GM19238 (cell line): ENCODE measurements around the gene PM20D1.
"Not testable (repeated sequence)": the region's sequence is repeated elsewhere in the genome, so short reads cannot be mapped to it uniquely, and the experiment has no call there.

Source experiments
- DNase-seq: peaks from one replicate; pipeline ENCODE4 v3.0.0; 2011; ENCODE audit warnings: low spot score; ENCODE audit not compliant: insufficient read length

Gene PM20D1

DNA sequence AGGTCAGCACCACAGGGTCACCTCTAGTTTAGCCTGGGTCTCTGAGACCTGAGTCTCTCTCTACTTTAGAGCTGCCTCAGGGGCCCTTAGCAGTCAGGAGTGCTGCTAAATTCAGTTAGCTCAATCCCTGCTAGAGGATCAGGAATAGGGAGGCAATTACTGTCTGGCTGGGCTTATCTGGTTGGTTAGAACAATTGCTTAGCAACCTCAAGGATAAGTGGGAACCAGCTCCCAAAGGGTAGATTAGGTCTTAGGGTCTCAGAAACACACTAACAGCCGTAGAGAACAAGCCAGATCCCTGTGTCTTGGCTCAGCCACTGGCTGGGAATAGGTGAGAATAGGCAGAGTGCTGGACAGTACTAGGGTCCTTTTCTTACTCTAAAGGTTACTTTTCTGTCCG is 7.7 kb downstream of the PM20D1 start:
- DNase-seq = no peak

DNA sequence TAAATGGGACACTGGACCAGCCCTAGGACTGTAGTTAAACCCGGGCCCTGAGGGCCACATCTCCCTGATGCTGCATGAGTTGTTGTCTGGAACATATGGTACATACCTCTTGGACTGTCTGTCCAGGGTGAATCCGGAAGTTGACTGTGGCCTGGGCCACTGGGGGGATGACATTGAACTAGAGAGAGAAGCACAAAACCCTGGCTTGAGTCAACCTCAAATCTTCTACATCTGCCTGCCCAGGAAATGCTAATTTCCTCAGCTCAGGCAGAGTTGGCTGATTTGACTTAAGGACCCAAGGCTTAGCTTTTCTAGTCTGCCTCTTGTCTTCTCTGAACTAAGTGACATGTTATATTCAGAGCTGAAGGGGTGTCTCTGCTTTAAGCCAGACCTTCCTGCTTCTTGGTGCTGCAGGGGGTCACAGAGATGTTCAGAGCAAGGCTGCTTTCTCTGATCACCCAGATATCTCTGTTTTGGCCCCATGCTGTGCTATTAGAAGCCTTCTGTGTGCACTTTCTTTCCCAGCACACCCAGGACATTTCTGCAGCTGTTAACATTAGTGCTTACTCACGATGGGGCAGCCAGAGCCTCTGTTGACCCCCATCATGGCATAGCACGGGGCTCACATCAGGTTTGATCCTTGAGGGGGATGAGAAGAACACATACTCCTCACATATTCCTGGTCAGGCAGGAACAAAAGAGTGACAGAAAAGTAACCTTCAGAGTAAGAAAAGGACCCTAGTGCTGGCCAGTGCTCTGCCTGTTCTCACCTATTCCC is 9.6 kb downstream of the PM20D1 start:
- DNase-seq = no peak

DNA sequence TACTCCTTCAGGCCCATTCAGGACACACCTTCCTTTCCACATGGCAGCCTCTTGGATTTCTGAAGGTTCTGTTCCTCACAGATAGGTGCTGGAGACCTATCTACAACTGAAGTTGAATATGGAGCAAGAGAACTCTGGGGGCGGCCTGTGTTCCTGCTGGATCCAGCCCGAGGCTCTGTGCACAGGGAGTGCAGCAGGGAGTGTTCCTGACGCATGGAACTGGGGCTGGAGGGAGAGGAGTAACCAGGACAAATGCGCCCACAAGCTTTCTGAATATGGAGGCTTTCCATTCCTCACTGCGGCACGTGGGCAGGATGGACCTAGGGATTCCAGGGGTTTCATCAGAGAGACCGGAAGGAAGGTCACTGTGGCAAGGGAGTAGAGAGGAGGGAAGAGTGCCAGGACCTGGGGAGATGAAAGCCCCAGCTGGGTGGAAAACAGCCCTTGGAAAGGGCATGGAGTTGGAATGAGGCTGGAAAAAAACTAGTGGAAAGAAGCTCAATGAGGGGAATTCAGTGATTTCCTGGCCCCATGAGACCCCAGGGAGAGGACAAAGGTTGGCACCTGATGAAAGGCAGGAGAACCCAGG is 12.5 kb downstream of the PM20D1 start:
- no peak for DNase-seq

DNA sequence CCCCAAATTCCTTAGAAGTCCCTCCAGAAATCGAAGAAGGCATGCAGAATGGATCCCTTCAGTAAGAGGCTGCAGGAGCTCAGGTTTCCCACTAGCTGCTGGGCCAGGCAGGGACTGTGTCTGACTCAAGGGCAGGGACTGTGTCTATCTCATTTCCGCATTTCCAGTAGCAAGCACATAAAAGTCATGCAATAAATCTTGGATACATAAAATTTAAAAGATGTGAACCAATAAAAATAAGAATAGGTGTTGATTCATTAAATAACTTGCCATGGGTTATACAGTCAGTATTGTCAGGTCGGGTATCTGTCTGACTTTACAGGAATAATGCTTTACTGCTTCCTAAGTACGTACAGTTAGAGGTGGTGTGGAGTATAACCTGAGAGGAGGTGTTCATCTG is 15.2 kb downstream of the PM20D1 start:
- DNase-seq = no peak

DNA sequence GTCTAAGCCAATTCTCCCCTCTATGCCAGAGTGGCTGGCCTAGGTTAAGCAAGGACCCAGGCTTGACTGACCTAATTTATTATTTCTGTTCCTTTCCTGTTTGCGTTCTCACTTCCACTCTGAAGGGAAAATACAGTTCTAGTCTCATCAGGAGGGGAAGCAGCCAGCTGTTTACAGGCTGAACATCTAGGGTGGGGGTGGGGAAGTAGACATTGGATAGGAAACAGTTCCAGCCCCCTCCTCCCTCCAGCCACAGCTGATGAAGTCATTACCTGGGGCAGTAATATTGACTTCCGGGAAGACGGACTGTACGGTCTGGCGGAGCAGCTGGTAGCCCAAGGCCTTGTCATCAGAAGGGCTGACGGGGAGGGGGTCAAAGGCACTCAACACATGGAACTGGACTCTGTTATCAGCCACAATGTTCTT is 17.6 kb downstream of the PM20D1 start:
- no peak for DNase-seq

DNA sequence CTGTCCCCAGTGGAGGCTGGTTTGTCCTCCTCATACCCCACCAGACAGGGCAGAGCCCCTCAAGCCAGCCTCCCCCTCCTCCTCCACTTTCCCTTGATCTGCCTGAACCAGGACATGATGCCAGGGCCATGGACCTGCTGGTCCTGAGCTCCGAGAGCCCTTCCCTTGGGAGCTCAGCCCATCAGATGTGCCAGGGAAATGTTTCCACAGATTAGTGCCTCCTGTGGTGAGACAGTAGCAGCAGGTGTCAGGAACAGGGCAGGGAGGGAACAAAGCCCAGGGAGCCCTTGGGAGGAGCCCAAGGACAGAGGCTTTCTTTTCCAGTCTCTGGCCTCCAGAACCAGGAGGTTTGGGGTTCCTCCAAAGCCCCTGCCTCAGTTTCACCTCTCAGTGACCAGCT is 22.3 kb downstream of the PM20D1 start:
- no peak for DNase-seq

DNA sequence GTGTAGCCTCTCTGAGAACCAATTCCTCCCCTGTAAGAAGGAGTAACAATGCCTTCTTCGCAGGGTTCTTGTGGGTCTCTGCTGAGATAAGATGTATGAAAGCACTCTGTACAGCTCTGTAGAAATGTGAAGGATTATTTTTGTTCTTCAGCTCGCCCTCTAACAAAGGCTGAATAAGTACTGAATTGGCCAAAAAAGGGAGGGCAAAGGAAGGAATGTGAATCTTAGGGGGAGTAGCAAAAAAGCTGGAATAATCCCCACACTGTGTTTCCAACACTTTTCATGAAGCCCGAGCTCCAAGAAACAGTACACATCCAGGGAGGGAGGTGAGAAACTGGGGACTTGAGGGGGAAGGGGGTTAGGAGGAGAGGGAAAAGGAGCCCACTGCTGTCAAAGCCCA is 22.9 kb downstream of the PM20D1 start:
- no peak for DNase-seq

DNA sequence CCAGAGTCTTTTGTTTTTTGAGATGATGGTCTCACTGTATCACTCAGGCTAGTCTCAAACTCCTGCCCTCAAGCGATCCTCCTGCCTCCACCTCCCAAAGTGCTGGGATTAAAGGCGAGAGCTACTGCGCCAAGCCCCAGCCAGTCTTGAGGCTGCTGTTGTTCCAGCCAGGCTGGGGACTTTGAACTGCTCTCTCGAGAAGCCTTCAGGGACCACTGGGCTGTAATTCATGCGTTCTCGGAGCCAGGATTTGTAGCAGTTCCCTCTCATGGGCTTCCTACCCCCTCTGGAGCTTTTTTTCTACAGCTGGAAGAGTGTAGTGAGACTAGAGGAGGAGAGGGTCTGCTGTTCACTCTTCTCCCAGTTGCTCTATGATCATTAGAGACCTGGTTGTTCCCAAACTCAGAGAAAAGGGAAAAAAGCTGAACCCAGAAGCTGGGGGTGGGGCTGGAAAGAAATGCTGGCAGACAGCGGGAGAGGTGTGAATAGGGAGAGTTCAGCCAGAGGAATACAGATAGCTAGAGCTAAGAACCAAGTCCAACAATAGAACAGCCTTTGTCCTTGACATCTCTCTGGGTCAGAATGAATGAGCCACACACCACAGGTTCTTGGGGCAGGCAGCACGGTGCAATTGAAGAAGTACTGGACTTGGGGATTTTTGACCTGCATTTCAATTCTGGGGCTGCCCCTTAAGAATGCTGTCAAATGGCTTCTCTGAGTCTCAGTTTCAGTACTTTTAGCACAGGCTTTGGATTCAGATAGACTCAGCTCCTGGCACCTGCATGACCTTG is 23.7 kb downstream of the PM20D1 start:
- no peak for DNase-seq

DNA sequence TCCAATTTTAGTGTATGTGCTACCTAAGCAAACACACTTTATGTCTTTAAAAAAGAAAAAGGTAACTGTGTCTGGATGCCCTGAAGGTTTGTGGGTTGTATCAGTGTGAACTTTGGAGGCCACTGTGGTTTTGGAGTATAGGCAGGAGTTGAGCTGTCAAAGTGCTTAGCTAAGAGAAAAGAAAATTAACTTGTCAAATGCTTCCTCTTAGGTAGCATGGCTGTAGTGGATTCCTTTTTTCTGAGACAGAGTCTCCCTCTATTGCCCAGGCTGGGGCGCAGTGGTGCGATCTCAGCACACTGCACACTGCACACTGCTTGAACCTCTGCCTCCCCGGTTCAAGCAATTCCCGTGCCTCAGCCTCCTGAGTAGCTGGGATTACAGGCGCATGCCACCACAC is 25.8 kb downstream of the PM20D1 start:
- DNase-seq = no peak

DNA sequence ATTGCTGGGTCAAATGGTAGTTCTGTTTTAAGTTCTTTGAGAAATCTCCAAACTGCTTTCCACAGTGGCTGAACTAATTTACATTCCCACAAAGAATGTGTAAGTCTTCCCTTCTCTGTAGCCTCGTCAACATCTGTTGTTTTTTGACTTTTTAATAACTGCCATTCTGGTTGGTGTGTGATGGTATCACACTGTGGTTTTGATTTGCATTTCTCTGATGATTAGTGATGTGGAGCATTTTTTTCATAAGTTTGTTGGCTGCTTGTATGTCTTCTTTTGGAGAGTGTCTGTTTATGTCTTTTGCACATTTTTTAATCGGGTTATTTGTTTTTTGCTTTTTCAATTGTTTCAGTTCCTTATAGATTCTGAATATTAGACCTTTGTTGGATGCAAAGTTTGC is 26.7 kb downstream of the PM20D1 start:
- not testable (repeated sequence) for DNase-seq

DNA sequence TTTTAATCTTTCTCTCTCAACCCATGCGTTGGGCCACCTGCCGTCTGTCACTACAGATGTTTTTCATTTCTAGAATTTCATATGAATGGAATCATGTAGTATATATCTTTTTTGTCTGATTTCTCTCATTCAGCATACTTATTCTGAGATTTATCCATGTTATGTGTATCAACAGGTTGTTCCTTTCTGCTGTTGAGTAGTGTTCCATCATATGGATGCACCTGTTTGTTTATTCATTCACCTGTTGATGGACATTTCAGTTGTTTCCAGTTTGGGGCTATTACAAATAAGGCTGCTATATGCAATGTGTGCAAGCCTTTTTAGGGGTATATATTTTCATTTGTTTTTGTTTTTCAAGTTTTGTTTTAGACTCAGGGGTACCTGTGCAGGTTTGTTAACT is 27.5 kb downstream of the PM20D1 start:
- DNase-seq = no peak

DNA sequence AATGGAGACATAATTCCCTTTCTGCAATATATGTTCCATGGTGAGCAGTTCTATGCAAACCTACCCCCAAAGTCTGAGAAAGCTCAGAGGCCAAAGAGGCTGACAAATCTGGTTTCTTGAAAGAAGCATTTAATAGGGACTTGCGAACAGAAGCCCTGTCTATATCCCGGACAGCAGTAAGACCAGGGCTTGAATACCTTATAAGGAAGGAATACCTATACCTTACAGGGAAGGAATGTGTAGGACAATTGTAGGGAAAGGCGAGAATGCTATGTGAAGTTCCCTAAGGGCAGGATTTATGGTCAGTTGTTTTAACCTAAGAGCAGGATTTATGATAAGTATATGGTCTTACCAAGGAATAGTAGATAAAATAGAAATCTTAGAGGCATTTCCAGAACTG is 31.9 kb downstream of the PM20D1 start:
- no peak for DNase-seq

DNA sequence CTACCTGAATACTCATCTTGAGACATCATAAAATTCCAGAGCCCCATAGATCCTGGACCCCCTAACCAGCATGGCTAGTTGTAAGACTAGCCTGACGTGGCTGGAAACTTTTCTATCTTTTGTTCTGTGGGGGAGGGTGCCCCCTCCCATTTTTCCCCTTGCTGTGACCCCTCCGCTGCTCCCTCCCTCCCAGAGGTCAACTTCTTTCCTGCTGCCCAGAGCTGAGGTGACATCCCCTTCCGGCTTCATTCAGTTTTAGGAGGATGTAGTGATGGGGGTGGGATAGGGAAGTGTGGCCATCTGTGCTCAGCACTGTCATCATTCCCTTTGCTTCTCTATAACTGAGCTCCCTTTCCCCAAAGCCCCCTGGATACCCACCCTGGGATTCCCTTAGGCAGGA is 32.6 kb downstream of the PM20D1 start:
- DNase-seq = no peak

DNA sequence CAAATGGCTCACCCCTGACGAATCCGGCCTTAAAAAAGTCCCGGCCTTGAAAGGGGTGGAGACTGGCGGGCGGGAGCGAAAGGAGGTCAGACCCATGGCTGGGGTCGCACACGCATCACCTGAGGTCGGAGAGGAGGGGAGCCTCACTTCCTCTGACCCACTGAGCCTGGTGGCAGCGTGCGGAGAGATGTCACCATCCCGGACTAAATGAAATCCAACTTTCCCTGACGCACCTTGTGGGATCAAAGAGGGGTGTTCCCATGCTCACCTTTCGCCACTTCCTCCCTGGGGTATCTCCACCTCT is 36.2 kb downstream of the PM20D1 start:
- DNase-seq = no peak

DNA sequence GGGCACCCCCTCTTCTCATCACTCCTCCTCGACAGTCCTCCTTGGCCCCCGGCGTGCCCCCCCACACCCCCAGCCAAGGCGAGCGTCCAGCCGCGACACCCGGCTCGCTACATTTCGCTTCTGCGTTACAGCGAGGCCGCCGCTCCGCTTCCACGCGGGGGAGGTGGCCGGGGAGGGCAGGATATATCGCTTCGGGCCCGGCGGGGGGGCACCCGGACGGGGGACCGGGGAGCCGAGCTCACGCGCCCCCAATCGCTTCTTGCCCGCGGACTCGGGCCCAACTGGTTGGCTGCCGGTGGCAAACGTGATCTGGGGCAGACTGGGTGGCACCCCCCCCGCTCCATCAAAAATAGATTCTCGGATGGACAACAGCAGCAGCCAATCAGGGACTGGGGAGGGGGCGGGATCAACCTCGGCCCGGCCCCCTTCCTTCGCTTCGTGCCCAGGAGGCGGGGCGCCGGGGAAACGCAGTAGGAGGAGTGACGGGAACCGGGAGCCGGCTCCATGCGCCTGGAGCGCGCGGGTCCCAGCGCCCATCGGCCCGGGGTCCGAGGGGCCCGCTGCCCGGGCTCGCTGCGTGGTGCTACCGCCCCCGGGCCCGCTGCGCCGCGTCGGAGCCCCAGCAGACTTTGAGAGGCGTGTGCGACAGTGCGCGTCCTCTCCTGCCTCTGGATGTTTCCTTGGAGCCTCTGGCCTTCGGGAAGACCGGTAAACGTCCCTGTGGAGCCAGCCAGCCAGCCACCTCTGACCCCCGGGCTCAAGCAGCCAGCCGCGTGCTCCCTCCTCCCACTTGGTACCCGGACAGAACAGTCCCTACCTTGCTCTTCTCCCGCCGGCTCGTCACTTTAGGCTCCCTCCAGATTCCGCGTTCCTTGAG is 36.8 kb downstream of the PM20D1 start, which contains the start of gene SLC41A1:
SLC41A1 (minus strand) TSS at position 321 of the 877 bp plus-strand sequence. CDS start 2,757 bp downstream, outside the sequence.
- peak; percentile 65 for DNase-seq

DNA sequence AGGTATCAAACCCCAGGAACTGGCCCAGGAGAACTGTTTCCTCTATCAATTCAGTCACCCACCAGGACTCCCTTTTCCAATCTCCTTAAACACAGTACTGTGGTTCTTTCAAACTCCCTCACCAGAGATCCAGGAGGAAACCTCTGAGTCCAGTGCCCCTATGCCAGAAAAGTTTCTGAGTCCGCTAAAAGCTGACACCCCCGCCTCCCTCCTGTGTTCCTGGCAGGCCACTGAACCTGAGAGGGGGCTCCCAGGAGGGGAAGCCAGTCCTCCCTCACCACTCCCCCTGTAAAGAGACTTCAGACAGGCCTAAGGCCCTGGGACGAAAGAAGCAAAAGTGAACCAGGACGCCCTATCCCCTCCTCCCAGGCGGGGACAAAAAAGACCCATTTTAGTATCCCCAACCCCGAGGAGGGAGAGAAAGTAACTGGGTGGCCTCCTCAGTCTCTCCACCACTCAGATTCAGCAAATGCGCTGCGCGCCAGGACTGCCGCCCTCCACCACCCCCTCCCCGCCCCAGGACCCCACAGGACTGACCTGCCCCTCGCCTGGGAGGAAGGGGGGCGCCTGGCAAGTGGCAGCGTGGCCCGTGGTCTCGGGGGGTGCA is 37.6 kb downstream of the PM20D1 start:
- no peak for DNase-seq

DNA sequence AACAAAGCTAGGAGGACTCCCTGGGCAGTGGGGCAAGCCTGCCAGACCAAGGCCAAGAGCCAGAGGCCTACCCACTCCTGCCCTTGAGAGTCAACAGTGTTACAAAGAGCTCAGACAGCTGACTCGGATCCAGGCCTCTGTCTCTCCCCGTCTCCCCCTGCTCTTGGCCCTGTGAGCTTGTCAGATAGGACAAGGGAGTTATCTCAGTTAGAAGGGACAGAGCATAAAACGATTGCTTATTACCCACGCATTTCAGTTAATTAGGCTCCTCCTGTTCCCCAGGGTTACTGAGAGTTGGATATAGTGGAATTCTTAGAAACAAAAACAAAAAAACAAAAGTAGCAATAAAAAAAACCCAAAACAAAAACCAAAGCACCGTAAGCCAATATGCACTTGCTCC is 38.3 kb downstream of the PM20D1 start:
- DNase-seq = no peak

DNA sequence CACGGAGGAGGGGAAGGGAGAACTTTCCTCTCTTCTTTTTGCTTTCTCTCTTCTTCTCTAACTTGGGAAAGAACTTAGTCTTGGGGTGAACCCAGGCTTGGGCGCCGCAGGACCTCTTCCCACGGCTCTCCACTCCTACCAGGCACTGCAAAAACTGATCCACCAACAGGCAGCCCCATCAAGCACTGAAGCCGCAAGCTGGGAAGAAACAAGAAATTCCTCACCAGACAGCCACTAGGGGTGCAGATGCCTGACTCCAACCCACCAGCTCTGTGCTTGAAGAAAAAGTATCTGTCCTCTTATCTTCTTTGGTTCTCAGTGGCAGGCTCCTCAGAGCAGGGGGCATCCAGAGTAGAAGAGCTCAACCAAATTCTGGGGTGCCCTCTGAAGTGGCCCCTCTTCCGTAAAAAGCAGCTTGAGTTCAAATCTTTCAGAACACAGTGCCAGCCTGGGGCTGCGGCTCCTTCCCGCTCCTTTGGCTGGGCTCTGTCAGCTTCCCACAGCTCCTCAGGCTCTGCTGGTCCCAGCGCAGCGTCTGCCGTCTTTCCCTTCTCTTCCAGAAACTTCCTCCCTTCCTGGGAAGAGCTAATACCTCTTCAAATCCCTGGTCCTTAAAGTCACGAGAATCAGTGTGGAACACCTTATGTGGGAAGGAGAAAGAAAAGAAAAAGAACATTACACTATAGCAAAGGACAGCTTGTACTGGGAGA is 39.3 kb downstream of the PM20D1 start:
- no peak for DNase-seq

DNA sequence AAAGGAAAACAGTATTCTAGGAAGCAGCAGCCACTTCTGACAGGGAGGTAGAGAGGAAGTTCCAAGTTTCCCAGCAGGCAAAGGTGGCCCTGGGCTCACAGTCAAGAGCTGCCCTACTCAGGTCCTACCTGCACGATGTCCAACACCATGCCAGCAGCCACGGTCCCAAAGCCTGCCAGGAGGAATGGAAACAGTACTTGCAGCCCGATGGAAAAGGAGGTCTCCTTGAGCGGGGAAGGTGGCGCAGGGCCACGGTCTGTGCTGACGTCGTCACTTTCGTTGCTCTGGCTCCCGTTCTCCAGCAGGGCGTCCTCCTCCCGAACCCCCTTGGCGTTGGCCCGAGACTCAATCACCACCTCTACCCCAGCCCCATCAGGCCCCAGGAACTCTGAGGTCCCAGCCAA is 40.0 kb downstream of the PM20D1 start:
- DNase-seq = no peak

DNA sequence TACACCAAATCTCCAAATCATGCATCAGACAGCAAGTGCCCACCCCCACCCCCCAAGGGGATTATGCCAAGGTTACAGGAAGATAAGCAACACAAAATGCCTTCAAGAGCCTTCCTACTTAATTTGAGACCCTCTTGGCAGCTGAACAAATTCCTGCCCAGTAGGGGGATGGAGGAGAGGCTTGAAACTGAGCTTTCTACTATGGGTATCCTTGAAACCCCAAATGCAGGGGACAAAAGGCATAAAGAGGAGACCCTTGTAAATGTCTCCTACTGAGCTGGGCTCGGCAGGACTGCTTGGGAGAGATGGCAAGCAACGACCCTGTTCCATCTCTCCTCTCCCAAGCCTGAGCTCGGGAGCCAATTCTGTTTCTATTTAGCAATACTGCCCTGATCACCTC is 40.5 kb downstream of the PM20D1 start:
- DNase-seq = no peak
